Measurements from ENCODE around the gene U2AF2. TPM values are rescaled to one million over a fixed set of nuclear protein-coding genes. Genes with fewer than 3 reads are reported as not detected.

U2AF2 gene
- total and polyA plus RNA-seq, 12 donors, result 58.9 to 243 (median 117) TPM

DNA sequence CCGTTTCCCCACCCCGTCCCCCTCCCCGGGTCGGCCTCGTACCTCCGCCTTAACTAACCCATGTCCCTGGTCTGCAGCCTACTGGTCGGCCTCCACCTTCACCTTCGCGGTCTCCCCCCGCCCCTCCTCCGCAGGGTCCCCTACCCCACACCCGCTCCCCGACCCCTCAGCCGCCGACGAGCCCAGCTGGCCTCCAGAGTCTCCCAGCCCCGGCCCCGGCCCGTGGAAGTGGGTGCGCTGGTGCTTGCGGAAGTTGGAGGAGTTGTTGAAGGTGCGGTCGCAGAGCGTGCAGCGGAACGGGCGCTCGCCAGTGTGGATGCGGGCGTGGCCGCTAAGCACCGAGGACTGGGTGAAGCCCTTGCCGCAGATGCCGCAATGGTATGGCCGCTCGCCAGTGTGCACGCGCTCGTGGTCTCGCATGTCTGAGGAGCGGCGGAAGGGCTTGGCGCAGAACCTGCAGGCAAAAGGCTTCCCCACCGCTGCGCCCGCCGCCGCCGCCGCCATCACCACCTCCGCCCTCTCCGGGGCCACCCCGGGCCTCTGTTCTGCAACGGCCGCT is 33.1 kb upstream of the U2AF2 start:
- no peak for TF ChIP-seq POLR2A (IDR thresholded peaks at IDR 0.05)
- TF ChIP-seq, protein P1, sequence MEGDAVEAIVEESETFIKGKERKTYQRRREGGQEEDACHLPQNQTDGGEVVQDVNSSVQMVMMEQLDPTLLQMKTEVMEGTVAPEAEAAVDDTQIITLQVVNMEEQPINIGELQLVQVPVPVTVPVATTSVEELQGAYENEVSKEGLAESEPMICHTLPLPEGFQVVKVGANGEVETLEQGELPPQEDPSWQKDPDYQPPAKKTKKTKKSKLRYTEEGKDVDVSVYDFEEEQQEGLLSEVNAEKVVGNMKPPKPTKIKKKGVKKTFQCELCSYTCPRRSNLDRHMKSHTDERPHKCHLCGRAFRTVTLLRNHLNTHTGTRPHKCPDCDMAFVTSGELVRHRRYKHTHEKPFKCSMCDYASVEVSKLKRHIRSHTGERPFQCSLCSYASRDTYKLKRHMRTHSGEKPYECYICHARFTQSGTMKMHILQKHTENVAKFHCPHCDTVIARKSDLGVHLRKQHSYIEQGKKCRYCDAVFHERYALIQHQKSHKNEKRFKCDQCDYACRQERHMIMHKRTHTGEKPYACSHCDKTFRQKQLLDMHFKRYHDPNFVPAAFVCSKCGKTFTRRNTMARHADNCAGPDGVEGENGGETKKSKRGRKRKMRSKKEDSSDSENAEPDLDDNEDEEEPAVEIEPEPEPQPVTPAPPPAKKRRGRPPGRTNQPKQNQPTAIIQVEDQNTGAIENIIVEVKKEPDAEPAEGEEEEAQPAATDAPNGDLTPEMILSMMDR (IDR thresholded peaks at IDR 0.05), result no peak
- Histone ChIP-seq H3K27ac (no peak overlapping the region), H3K9me3 (replicated peaks in 1 of 3) (no peaks in the 10 kb centered on the region), H3K27me3 (no peaks in the 10 kb centered on the region), H3K4me3 (no peak overlapping the region), H3K36me3 (replicated peaks in 1 of 2) (peaks cover 0 to 21% of the 10 kb centered on the region in 2 donors), H3K4me1 (replicated peaks in 1 of 2) (peaks cover 0 to 28% of the 10 kb centered on the region in 2 donors)
- DNase-seq, result peak in 4 of 7 donors; percentile 19 to 48 (median 38)
- intact Hi-C loops (cut with DNase I), result no loop called here
- 94 to 97% (median 95%) methylated on average over 24 to 55 of the region's 55 CpGs for WGBS, 4 donors

DNA sequence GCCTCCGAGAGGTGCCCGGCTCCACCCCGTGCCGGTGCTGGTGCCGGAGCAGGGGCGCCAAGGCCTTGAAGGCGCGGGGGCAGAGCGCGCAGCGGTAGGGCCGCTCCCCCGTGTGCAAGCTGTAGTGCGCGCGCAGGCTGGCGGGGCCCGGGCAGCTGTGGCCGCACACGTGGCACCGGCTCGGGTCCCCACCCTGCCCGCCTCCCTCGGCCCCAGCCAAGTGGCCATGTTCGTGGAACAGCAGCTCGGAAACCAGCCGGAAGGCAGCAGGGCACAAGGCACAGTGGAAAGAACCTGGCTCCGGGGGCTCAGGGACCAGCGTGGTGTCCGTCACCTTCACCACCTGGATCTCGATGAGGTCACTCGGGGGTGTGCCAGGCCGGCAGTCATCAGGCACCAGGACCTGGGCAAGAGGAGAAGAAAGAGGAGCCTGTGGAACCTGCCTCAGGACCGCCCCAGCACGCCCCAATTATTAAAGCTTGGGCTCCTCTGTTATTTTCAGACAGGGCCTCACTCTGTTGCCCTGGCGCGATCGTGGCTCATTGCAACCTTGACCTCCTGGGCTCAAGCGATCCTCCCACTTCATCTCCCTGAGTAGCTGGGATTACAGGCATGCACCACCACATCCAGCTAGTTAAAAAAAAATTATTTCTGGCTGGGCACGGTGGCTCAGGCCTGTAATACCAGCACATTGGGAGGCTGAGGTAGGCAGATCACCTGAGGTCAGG is 32.4 kb upstream of the U2AF2 start:
- peaks cover 0 to 28% of the 10 kb centered on the region in 2 donors for H3K4me1 ChIP-seq (replicated peaks in 1 of 2)
- TF ChIP-seq POLR2A (IDR thresholded peaks at IDR 0.05), result no peak
- TF ChIP-seq, protein P1 (IDR thresholded peaks at IDR 0.05), result no peak
- intact Hi-C loops (cut with DNase I), result no loop called here

DNA sequence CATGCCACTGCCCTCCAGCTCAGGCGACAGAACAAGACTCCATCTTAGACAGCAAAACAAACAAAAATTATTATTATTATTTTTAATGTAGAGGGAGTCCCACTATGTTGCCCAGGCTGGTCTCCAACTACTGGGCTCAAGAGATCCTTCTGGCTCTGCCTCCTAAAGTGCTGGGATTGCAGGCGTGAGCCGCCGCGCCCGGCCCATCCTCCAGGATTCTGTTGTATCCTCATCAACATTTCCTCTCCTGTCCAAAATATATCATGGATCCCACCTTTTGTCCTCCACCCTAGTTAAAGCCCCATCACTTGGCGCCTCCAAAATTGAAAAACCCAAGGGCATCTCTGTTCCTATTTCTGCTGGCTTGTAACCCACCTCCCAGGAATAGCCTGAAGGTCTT is 31.7 kb upstream of the U2AF2 start:
- intact Hi-C loops (cut with DNase I), result no loop called here
- TF ChIP-seq, protein P1 (IDR thresholded peaks at IDR 0.05), result no peak
- TF ChIP-seq POLR2A (IDR thresholded peaks at IDR 0.05), result no peak
- Histone ChIP-seq H3K4me3 (no peak overlapping the region), H3K27me3 (no peaks in the 10 kb centered on the region), H3K4me1 (replicated peaks in 1 of 2) (peaks cover 0 to 28% of the 10 kb centered on the region in 2 donors), H3K9me3 (replicated peaks in 1 of 3) (no peaks in the 10 kb centered on the region), H3K36me3 (replicated peaks in 1 of 2) (peaks cover 0 to 12% of the 10 kb centered on the region in 2 donors), H3K27ac (peak overlapping the region in 3 of 5 donors; percentile 1 to 98 (median 18))
- peak in 1 of 7 donors; percentile 53 for DNase-seq
- WGBS, 4 donors, result 91 to 96% (median 94%) methylated on average over 7 of the region's 7 CpGs

More for the DNA sequence above, 32.4 kb upstream of the U2AF2 start:
- Histone ChIP-seq H3K4me3 (no peak overlapping the region), H3K27me3 (no peaks in the 10 kb centered on the region), H3K9me3 (replicated peaks in 1 of 3) (no peaks in the 10 kb centered on the region), H3K36me3 (replicated peaks in 1 of 2) (peaks cover 0 to 17% of the 10 kb centered on the region in 2 donors), H3K27ac (peak overlapping the region in 3 of 5 donors; percentile 1 to 51 (median 18))
- DNase-seq, result peak; percentile 38 to 69 (median 57)
- 57 to 81% (median 78%) methylated on average over 13 to 40 of the region's 40 CpGs for WGBS, 4 donors

DNA sequence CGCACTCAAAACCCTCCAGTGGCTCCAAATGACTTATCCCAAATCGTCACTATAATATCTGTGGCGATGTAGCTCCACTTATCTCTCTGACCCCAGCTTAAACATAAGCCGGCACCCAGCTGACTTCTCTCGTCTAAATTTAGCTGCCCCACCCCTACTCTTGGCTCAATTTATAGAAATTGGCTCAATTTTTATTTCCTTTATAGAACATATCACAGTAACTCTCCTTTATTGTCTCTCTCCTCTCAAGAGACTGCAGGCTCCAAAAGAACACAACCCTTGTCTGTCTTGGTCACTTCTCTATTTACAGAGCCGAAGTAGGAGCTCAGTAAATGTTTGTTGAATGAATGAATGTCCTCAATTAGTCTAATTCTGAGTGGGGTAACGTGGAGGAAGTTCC is 31.3 kb upstream of the U2AF2 start:
- no peaks in the 10 kb centered on the region for H3K9me3 ChIP-seq (replicated peaks in 1 of 3)
- H3K4me1 ChIP-seq (replicated peaks in 1 of 2), result peaks cover 0 to 28% of the 10 kb centered on the region in 2 donors
- peak overlapping the region; percentile 27 to 98 (median 92) for H3K27ac ChIP-seq
- WGBS, 4 donors, result 61 to 69% (median 67%) methylated on average over 7 of the region's 7 CpGs
- no peak for DNase-seq
- H3K4me3 ChIP-seq, result peak overlapping the region in 1 of 4 donors; percentile 64
- no peaks in the 10 kb centered on the region for H3K27me3 ChIP-seq
- TF ChIP-seq, protein P1 (IDR thresholded peaks at IDR 0.05), result no peak
- no peak for TF ChIP-seq POLR2A (IDR thresholded peaks at IDR 0.05)
- intact Hi-C loops (cut with DNase I), result no loop called here
- H3K36me3 ChIP-seq (replicated peaks in 1 of 2), result peaks cover 0 to 12% of the 10 kb centered on the region in 2 donors
